Measurements from ENCODE around the gene ZNF618.

ZNF618 gene

DNA sequence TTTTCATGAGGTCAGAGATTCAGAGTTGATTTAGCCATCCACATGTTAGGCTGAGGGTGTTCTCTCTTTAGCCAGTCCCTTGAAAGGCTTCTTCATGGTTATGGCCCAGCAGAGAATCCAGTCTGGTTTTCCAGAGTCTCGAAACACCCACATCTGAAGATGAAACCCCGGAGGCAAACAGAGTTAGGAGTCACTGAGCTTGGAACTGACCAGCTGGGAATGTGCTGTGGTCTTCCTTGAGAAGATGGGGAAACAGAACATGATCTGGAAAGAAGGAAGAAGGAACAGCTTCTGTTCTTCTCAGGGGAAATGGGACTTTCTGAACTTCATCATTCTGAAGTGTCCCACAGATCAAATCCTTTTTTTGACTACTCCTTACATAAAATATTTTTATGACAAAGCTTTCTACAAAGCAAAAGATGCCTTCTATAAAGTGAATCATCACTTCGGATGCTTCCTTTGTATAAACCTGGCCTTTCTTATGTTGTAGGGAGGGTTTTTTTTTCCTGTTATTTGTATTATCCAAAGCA, 45.4 kb downstream of the ZNF618 start:
- CTCF ChIA-PET, result interaction anchor here (0.9 to 1.0 kb wide), 2 partner anchors 42 to 161 kb away, joined by 3 read pairs; no protein-coding TSS in a partner anchor
- DNase-seq (ENCODE audit: low read depth, low spot score), result no peak
- POLR2A ChIA-PET, result no interaction called here
- TF ChIP-seq, protein P1, sequence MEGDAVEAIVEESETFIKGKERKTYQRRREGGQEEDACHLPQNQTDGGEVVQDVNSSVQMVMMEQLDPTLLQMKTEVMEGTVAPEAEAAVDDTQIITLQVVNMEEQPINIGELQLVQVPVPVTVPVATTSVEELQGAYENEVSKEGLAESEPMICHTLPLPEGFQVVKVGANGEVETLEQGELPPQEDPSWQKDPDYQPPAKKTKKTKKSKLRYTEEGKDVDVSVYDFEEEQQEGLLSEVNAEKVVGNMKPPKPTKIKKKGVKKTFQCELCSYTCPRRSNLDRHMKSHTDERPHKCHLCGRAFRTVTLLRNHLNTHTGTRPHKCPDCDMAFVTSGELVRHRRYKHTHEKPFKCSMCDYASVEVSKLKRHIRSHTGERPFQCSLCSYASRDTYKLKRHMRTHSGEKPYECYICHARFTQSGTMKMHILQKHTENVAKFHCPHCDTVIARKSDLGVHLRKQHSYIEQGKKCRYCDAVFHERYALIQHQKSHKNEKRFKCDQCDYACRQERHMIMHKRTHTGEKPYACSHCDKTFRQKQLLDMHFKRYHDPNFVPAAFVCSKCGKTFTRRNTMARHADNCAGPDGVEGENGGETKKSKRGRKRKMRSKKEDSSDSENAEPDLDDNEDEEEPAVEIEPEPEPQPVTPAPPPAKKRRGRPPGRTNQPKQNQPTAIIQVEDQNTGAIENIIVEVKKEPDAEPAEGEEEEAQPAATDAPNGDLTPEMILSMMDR (IDR thresholded peaks at IDR 0.05; ENCODE audit: insufficient read depth, low read length, missing control alignments), result no peak
- no peak overlapping the region for H3K4me3 ChIP-seq (ENCODE audit: low read depth, low read length)

DNA sequence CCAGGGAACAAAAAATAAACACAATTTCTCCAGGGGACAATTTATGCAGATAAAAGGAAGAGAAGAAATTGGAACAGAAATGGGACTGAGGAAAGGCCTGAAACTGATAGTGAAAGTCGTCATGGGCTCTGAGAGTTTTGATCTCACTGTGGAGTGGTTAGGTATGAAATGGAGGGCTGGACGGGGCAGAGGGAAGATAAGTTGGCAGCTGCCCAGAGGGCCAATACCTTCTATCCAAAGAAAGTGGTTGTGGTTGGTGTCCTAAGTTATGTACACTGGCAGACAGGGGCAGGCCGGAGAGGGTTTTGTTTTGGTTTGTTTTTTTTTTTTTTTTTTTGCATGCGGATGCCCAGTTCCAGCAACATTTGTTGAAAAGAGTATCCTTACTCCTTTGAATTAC, 46.1 kb downstream of the ZNF618 start:
- ChIA-PET POLR2A (no interaction called here), CTCF (interaction anchor here (0.9 to 1.3 kb wide), 3 partner anchors 25 to 161 kb away, joined by 3 to 6 read pairs (median 3); no protein-coding TSS in a partner anchor)
- no peak for DNase-seq (ENCODE audit: low read depth, low spot score)
- TF ChIP-seq, protein P1 (IDR thresholded peaks at IDR 0.05; ENCODE audit: insufficient read depth, low read length, missing control alignments), result no peak
- no peak overlapping the region for H3K4me3 ChIP-seq (ENCODE audit: low read depth, low read length)

DNA sequence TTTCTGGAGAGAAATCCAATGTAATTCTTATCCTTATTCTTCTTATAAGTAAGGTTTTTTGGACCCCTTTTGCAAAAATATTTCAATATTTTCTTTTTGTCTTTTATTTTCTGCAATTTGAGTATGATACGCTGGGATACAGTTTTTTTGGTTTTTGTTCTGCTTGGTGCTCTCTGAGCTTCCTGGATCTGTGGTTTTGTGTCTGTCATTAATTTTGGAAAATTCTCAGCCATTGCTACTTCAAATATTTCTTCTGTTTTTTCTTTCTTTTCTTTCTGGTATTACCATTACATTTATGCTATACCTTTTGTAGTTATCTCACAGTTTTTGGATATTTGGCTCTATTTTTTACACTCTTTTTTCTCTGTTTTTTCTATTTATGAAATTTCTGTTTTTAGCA, 50.1 kb downstream of the ZNF618 start:
- no peak overlapping the region for H3K4me3 ChIP-seq (ENCODE audit: low read depth, low read length)
- TF ChIP-seq, protein P1 (IDR thresholded peaks at IDR 0.05; ENCODE audit: insufficient read depth, low read length, missing control alignments), result no peak
- ChIA-PET POLR2A (no interaction called here), CTCF (interaction anchor here (1.1 to 1.2 kb wide), 2 partner anchors 38 to 49 kb away, joined by 3 read pairs; partner anchors contain the start of gene ZNF618)
- DNase-seq (ENCODE audit: low read depth, low spot score), result no peak

DNA sequence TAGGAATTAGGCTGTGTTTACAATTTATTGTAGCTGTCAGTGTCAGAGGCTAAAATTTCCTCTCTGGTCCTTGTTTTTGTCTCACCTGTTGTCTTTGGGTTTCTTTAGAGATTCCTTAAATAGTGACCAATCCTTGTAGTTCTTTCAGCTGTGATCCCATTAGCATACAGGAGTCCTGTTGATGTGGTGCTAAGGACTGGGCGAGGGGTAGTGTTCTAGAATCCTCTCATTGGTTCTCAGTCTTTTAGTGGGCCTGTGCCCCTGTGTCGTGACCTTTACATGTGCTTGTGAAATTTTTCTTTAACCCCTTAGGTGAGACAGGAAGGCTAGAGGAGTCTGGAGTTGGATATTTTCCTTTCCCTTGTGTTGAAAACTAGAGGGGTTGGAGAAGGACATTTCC, 51.2 kb downstream of the ZNF618 start:
- H3K4me3 ChIP-seq (ENCODE audit: low read depth, low read length), result no peak overlapping the region
- ChIA-PET POLR2A (no interaction called here), CTCF (interaction anchor here (1.2 to 1.8 kb wide), 3 partner anchors 11 to 50 kb away, joined by 3 to 7 read pairs (median 7); partner anchors contain the start of gene ZNF618)
- TF ChIP-seq, protein P1 (IDR thresholded peaks at IDR 0.05; ENCODE audit: insufficient read depth, low read length, missing control alignments), result no peak
- DNase-seq (ENCODE audit: low read depth, low spot score), result no peak

DNA sequence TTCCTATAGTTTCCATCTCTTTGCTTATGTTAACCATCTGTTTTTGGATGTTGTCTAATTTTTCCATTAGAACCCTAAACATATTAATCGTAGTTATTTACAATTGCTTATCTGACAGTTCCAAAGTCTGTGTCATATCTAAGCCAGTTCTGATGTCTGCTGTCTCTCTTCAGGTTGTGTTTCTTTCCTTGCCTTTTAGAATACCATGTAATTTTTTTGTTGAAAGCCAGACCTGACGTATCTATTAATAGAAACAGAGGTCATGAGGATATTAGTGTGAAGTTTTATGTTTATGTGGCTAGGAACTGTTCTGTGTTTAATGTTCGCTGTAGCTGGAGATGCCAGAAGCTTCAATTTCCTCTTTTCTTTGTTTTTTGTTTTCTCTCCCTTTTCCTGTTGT, 52.2 kb downstream of the ZNF618 start:
- TF ChIP-seq, protein P1 (IDR thresholded peaks at IDR 0.05; ENCODE audit: insufficient read depth, low read length, missing control alignments), result no peak
- POLR2A ChIA-PET, result no interaction called here
- CTCF ChIA-PET, result interaction anchor here (1.2 to 1.8 kb wide), 2 partner anchors 12 to 35 kb away, joined by 7 read pairs; no protein-coding TSS in a partner anchor
- no peak for DNase-seq (ENCODE audit: low read depth, low spot score)
- H3K4me3 ChIP-seq (ENCODE audit: low read depth, low read length), result no peak overlapping the region

DNA sequence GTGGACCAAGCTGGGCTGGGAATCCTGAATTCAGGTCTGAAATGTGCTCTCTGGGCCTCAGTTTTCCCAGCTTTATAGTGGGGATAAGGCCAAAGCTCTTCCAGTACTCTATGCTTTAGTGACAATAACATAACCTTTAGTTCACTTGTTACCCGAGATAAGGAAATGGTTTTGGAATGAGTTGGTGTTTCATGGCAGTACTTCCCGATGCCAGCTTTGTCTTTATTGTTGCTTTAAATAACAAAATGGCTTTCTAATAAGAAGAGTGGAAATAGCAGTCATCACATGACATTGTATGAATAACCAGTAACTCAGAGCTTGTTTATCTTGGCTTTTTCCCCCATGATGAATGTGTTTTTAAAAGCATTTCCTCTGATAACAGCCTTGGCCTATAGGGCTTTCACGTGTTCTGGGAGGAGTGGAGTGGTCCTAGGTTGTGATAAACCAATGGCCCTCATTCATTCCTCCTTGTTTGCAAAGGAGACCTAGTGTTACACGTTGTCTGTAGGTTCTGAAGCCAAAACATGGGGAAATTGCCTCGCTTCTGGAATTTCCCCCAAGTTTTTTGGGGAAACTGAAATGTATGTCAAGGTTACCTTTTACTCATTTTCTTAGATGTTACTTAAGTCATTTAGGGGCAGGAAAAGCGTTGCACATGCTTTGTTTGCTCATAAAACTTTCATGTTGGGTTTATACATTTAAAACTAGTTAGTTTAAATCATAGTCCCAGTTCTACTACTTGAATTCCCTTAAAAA, 53.7 kb downstream of the ZNF618 start:
- POLR2A ChIA-PET, result interaction anchor here (0.5 kb wide), 1 partner anchor 187 kb away, joined by 3 read pairs; no protein-coding TSS in a partner anchor
- TF ChIP-seq, protein P1 (IDR thresholded peaks at IDR 0.05; ENCODE audit: insufficient read depth, low read length, missing control alignments), result no peak
- CTCF ChIA-PET, result interaction anchor here (0.9 to 1.3 kb wide), 5 partner anchors 12 to 193 kb away, joined by 3 to 6 read pairs (median 3); no protein-coding TSS in a partner anchor
- no peak for DNase-seq (ENCODE audit: low read depth, low spot score)
- no peak overlapping the region for H3K4me3 ChIP-seq (ENCODE audit: low read depth, low read length)
